Testis (tissue), 3 donors: ENCODE measurements around the gene IKZF5. TPM values are rescaled to one million over a fixed set of nuclear protein-coding genes. Genes with fewer than 3 reads are reported as not detected.

ENCODE experiments used
- DNase-seq: peaks from one replicate; pipeline ENCODE4 v3.0.0-alpha.2; 2019
- H3K27ac ChIP-seq, 2 donors: fragments of 200-600 bp; sonication (generic); one replicate each; pipeline ENCODE4 v1.5.1; 2019
- H3K27me3 ChIP-seq: fragments of 200-600 bp; sonication (generic); one replicate; pipeline ENCODE4 v1.5.1; 2019
- H3K36me3 ChIP-seq: fragments of 200-600 bp; sonication (generic); one replicate; pipeline ENCODE4 v1.5.1; 2017; ENCODE audit warnings: low read depth; ENCODE audit errors: missing control alignments
- H3K4me1 ChIP-seq: fragments of 200-600 bp; sonication (generic); one replicate; pipeline ENCODE4 v1.5.1; 2019
- H3K4me3 ChIP-seq, 2 donors: fragments of 200-600 bp; sonication (generic); one replicate each; pipeline ENCODE4 v1.5.1; 2017 to 2019
- H3K9me3 ChIP-seq: fragments of 200-600 bp; sonication (generic); one replicate; pipeline ENCODE4 v1.5.1; 2017
- CTCF ChIP-seq, 3 experiments: fragments of 450-650 bp in 2 of 3; fragments of 200-600 bp in 1 of 3; sonication (generic) in 1 of 3; IDR thresholded peaks; one replicate each; pipeline ENCODE4 v1.5.1; 2016 to 2019; ENCODE audit warnings: antibody characterized with exemption in 3 of 3, mild to moderate bottlenecking in 2 of 3, moderate library complexity in 1 of 3
- POLR2A ChIP-seq: fragments of 450-650 bp; IDR thresholded peaks from one replicate; pipeline ENCODE4 v1.6.1; 2017; ENCODE audit warnings: antibody characterized with exemption, mild to moderate bottlenecking, moderate library complexity
- WGBS, 2 donors: methylation state at CpG; one replicate each; pipeline ENCODE4 v1.1.5; 2018; 5-methylcytosine and 5-hydroxymethylcytosine counted together
- intact Hi-C: fragments of 100-400 bp; cut with DNase I; formaldehyde crosslinking; loops from one replicate; pipeline ENCODE4 v1.15.1; 2023; ENCODE audit warnings: low total_unique reads
- polyA plus RNA-seq: library from polyadenylated mRNA; stranded (reverse); fragments of 350-450 nt; fragmentation: Illumina TruSeq; extraction: RNeasy Lipid Tissue Mini Kit (QIAGEN cat#74804); gene quantifications from one replicate; pipeline ENCODE4 v1.2.3, GENCODE V29; 2014; ENCODE audit warnings: low read depth, low replicate concordance; ENCODE audit not compliant: insufficient read depth
- total RNA-seq, 2 donors: library from RNA; depleted of rRNA; stranded (reverse); fragments of >200 nt; gene quantifications; one replicate each; pipeline ENCODE4 v1.2.3, GENCODE V29; 2016

Gene IKZF5
- total and polyA plus RNA-seq, 3 donors from 2014 or later, result 18.8 to 21.4 (median 21.4) TPM

GRCh38 chr10:123034332-123034731 lies 25.7 kb upstream of the IKZF5 start:
- intact Hi-C loops, result no loop called here
- no peak overlapping the region for H3K4me3 ChIP-seq
- H3K9me3 ChIP-seq, result no peaks in the 10 kb centered on the region
- H3K36me3 ChIP-seq, result no peaks in the 10 kb centered on the region
- no peaks in the 10 kb centered on the region for H3K4me1 ChIP-seq
- DNase-seq, result no peak
- TF ChIP-seq POLR2A, result no peak
- no peak for TF ChIP-seq CTCF (IDR thresholded peaks at IDR 0.05)
- no peaks in the 10 kb centered on the region for H3K27me3 ChIP-seq
- H3K27ac ChIP-seq, result no peak overlapping the region

GRCh38 chr10:123031124-123031523 lies 22.5 kb upstream of the IKZF5 start:
- Histone ChIP-seq H3K27ac (no peak overlapping the region), H3K4me1 (no peaks in the 10 kb centered on the region), H3K9me3 (no peaks in the 10 kb centered on the region), H3K36me3 (no peaks in the 10 kb centered on the region), H3K4me3 (no peak overlapping the region), H3K27me3 (no peaks in the 10 kb centered on the region)
- DNase-seq, result no peak
- no peak for TF ChIP-seq CTCF (IDR thresholded peaks at IDR 0.05)
- TF ChIP-seq POLR2A, result no peak
- 83 to 84% methylated on average over 1 of the region's 1 CpG for WGBS, 2 donors
- intact Hi-C loops, result no loop called here

DNA sequence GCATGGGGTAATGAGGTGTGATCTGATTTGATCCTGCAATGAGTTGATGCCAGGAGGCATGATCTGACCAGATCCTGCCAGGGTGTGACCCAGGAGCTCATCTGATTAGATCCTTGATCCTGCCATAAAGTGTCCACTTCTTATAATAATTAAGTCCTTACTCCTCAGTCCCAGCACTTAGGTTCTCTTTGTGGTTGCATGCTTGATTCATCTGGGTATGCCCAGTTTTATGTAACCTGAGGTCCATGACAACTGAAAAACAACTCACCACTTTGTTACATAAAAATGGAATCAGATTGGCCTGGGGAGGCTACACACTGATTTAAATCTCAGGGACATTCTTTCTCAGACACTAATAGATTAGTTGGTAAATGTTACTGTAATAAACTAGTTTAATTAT lies 19.3 kb upstream of the IKZF5 start:
- intact Hi-C loops, result no loop called here
- no peak for DNase-seq
- no peak for TF ChIP-seq POLR2A
- no peak for TF ChIP-seq CTCF (IDR thresholded peaks at IDR 0.05)

GRCh38 chr10:123026302-123026701 lies 17.7 kb upstream of the IKZF5 start:
- no peaks in the 10 kb centered on the region for H3K27me3 ChIP-seq
- H3K9me3 ChIP-seq, result no peaks in the 10 kb centered on the region
- no peak overlapping the region for H3K27ac ChIP-seq
- DNase-seq, result no peak
- 50 to 58% methylated on average over 1 of the region's 1 CpG for WGBS, 2 donors
- TF ChIP-seq CTCF (IDR thresholded peaks at IDR 0.05) (no peak), POLR2A (no peak)
- H3K4me3 ChIP-seq, result no peak overlapping the region
- H3K36me3 ChIP-seq, result no peaks in the 10 kb centered on the region
- H3K4me1 ChIP-seq, result no peaks in the 10 kb centered on the region
- intact Hi-C loops, result no loop called here

More for the DNA sequence above, 19.3 kb upstream of the IKZF5 start:
- Histone ChIP-seq H3K27me3 (no peaks in the 10 kb centered on the region), H3K27ac (no peak overlapping the region), H3K9me3 (no peaks in the 10 kb centered on the region), H3K36me3 (no peaks in the 10 kb centered on the region), H3K4me1 (no peaks in the 10 kb centered on the region), H3K4me3 (no peak overlapping the region)

GRCh38 chr10:123024540-123024939 lies 15.9 kb upstream of the IKZF5 start:
- Histone ChIP-seq H3K4me1 (no peaks in the 10 kb centered on the region), H3K27me3 (no peaks in the 10 kb centered on the region), H3K4me3 (no peak overlapping the region), H3K9me3 (no peaks in the 10 kb centered on the region), H3K36me3 (no peaks in the 10 kb centered on the region), H3K27ac (no peak overlapping the region)
- intact Hi-C loops, result no loop called here
- DNase-seq, result no peak
- 86 to 95% methylated on average over 2 of the region's 2 CpGs for WGBS, 2 donors
- no peak for TF ChIP-seq CTCF (IDR thresholded peaks at IDR 0.05)
- TF ChIP-seq POLR2A, result no peak
